GM21737 (cell line): ENCODE results near the gene MKLN1.
"Not testable (repeated sequence)": the region's sequence is repeated elsewhere in the genome, so short reads cannot be mapped to it uniquely, and the experiment has no call there.

Source experiments
- ATAC-seq: cut with Tn5 transposase; IDR thresholded peaks from one replicate; pipeline ENCODE4 v1.9.1; 2021; ENCODE audit warnings: mild to moderate bottlenecking, moderate library complexity; ENCODE audit not compliant: unreplicated experiment

Gene MKLN1

DNA sequence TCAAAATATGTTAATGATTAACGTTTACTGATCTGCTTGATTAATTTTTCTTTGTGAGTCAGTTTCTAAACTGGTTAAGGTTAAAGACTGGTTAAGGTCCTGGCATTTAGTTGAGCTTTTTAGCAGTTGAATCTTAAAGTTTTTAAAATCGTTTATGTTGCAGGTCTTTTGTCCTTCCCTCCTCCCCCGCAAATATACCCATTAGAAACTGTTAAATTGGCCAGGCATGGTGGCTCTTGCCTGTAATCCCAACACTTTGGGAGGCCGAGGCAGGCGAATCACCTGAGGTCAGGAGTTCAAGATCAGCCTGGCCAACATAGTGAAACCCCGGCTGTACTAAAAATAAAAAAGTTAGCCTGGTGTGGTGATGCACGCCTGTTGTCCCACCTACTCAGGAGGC lies 127.9 kb downstream of the MKLN1 start:
- ATAC-seq = no peak

DNA sequence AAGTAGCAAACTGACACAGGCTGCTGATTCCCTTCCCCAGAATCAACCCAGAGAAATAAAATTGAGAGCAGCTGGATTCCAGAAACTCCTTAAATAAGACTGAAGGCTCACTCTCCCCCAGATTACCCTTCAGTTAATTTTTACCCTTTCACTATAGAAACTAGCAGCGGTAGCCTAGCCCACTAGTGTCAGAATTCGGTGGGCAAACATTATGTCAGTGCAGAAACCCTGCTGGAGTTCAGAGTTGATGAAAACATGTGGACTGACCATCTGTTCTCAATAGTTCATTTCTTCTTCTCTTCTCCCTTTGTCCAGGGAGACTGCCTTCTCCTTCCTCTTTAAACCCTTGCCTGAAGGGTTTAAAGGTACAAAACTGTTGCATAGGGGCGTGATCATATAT lies 128.7 kb downstream of the MKLN1 start:
- ATAC-seq = no peak

DNA sequence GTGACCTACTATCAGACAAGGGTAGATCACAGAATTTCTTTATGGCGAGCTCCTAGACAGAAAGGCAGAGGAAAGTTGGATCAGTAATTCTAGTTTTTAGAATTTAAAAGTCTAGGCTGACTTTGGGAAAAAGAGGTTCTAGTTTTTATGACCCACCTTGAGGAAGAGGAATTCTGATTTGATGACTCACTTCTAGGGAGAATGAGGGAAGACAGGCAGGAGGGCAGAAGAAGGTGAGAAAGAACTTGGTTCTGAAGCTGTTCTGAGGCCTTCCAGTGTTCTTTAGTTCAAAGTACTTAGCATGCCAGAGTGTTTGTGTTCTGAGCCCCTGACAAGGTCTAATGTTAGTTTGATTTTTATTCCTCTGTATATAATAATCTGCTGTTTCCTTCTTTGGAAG lies 131.6 kb downstream of the MKLN1 start:
- ATAC-seq = no peak

DNA sequence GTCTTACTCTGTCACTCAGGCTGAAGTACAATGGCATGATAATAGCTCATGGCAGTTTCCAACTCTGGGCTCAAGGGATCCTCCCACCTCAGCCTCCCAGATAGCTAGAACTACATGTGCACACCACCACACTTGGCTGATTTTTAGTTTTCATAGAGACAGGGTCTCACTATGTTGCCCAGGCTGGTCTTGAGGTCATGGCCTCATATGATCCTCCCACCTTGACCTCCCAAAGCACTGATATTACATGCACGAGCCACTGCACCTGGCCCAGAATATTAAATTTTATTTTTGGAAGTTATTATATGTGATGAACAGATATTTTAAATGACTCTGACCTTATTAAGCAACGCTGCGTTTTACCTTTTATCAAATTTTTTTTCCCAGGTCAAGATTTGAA lies 134.4 kb downstream of the MKLN1 start:
- no peak for ATAC-seq

DNA sequence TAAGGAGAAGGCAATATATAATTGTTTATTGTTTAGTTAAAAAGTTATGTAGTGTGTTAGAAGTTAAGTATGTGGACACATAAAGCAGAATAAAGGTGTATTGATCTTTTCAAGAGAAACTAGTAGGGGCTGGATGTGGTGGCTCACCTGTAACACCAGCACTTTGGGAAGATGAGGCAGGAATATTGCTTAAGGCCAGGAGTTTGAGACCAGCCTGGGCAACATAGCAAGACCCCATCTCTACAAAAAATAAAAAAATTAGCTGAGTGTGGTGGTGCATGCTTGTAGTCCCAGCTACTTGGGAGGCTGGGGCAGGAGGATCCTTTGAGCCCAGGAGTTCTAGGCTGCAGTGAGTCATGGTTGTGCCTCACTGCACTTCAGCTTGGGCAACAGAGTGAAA lies 135.0 kb downstream of the MKLN1 start:
- ATAC-seq = not testable (repeated sequence)

DNA sequence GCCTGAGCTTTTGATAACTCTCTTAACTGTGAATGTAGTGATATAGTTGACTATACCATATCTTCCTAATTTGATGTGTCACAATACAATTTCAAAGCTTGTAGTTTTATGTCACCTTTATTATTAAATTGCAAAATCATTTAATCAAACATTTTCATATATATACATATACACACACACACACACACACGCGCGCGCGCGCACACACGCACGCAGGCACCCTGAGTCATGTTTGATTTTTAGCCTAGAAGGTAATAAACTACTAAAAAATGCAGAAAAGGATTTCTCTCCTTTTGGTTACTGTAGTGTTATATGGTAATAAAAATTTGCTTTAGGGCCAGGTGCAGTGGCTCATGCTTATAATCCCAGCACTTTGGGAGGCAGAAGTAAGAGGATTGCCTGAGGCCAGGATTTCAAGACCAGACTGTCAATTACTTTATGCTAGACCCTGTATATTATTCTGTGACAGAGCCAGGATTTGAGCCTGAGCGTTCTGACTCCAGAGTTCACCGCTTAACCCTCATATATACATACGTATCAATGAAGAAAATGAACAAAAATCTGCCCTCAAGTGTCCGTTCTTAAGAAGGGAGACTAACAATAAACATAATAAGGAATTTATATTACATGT lies 139.2 kb downstream of the MKLN1 start:
- no peak for ATAC-seq

DNA sequence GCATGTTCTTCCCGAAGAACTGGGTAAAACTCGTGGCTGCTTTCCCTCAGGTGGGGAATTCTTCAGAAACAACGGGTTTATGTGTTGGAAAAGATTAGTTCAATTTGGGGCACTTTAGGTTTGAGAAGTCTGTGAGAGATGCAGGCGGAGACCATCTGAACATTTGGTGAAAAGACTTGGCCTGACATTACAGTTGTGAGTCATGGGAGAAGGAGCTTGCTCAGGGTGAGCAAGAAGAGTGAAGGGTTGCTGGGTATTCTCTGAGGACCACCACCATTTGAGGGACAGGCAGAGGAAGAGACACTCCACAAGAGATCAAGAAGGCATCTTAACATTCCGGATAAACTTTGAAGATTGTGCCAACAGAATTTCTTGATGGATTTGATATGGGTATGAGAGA lies 140.1 kb downstream of the MKLN1 start:
- no peak for ATAC-seq

DNA sequence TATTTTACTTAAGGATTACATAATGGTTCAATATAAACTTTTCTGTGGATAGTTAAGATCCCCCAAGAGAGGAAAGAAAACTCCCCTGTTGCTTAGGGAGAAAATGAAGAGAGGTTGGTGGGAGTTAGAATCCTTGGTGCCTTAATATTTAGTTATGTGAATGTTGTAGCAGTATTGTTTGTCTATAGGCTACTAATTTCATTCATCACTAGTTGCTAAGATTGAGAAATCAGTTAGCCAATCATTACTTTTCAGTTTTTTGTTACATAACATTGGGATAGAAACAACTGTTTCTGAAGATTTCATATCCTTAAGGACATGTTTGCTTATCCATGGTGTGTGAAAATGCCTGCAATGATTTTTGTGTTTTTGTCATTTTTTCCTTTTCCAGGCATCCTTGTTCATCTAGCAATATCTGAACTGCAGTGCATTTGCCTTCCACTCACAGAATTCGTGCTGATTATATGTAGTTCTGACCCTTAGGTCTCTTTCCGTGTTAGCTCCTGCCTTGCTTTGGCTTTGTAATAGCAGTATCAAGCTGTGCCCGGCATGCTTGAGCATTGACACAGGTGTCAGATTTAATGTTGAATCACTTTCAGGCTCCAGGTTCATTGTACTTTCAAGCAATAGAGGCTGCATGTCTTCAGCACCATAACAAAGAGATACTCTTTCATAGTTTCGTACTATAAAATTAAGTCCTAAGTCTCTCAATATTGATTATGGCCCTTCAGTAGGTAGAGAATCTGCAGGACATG lies 143.8 kb downstream of the MKLN1 start:
- no peak for ATAC-seq

DNA sequence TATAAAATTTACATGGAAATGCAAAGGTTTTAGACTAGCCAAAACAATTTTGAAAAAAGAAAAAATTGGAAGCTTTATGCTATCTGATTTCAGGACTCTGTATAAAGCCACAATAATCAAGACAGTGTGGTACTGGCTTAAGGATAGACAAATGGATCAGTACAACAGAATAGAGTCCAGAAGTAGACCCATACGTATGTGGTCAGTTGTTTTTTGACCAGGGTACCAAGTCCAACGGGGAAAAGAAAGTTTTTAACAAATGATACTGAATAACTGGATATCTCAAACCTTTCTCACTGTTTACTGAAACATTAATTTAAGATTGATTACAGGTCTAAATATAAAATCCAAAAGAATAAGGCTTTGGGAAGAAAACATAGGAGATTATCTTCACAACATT lies 149.1 kb downstream of the MKLN1 start:
- ATAC-seq = no peak

DNA sequence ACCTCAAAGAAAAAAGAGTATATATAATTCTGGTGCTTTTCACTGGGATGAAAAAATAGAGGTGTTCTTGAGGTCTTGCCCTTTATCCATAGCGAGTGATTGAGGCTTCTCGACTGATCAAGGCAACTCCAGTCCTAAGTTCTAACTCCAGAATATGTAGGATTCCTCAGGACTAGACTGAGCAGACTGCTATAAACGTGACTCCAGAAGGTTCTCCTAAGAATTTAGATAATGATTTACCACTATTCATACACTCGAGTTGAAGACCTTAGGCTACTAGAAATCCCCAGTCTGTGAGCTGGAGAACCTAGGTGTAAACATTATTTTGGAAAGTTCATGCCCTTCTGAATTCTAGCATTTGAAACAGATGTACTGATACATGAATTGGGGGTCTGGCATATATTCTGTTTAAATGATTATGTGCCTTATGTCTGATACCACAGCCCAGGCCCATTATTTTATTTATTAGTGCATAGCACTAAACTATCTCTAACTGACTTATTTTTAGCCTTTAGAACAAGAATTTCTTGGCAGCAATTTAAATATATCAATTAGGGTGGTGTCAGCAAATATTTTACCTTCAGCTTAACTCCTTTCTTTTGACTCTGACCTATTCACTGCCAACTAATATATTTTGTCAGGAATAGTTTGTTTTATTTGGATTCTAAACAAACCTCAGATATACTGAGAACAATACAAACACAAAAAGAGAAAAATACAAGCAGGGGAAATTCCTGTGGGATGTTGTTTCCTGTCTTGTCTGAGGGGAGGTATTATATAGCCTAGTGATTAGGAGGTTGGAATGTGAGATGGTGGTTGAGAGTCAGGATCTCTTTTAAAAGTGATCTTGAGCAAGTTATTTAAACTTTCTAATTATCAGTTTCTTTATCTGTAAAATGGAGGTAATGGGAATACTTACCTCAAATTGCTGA lies 153.0 kb downstream of the MKLN1 start:
- ATAC-seq = no peak

DNA sequence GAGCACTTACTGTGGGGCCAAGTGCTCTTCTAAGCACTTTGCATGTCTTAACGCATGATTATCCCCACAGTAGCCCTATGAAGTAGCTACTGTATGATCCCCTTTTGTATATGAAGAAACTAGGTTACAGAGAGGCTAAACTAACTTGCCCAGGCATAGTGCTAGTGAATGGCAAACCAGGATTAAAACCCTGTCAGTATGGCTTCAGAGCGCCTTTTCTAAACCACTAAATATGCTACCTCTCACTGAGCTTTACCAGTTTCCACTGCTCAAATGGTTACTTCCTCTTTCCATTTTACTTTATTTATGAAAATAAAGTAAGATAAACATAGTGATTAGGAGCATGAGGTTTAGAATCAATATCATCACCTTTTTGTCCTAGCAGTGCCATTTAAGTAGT lies 155.1 kb downstream of the MKLN1 start:
- no peak for ATAC-seq

DNA sequence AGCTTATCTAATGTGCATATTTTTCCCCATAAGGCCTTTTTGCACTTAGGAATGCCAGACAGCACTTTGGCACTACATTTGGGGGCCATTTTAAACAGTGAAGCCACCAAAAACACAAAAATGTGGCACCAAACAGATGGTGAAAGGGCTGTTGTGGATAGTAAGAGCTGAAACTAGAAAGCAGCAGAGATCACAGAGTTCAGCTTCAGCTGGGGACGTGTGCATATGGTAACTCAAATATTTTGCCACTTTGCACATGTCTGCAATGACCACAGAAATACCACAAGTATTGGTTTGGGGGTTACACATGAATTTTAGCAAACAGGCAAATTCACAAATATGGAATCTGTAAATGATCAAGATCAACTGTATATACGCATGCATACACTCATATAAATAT lies 155.9 kb downstream of the MKLN1 start:
- no peak for ATAC-seq

DNA sequence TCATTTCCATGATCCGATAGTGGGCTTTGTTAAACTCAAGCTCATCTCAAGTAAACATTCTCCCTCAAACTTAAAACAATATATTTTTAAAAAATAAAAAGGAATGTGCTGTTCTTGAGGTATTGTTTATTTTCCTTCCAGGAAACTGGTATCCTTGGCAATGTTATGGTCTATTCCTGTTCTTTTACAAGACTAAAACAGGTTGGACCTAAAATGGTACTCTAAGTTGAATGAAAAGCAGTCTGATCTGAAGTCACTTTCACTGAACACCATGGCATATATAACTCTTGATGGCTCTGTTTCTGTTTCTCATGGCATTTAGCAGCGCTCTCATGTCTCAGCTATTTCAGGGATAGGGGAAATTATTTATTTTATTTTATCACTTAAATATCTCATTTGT lies 158.7 kb downstream of the MKLN1 start:
- no peak for ATAC-seq

DNA sequence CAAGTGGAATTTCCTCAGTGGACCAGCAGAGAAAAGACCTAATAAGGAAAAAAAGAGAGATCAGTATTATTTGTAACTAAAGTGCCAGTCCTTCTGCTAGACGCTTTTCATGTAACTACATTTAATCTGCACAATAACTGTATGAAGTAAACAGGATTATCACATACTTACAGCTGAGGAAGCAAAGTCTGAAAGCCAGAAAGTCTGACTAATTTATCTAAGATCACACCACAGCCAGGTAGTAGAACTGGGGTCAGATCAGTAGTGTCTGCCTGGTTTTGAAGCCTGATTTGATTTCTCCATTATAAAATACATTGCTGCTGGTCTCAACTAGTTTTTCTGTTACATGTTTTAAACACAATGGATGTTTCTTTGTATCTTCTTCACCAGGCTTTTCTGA lies 159.5 kb downstream of the MKLN1 start:
- ATAC-seq = no peak

DNA sequence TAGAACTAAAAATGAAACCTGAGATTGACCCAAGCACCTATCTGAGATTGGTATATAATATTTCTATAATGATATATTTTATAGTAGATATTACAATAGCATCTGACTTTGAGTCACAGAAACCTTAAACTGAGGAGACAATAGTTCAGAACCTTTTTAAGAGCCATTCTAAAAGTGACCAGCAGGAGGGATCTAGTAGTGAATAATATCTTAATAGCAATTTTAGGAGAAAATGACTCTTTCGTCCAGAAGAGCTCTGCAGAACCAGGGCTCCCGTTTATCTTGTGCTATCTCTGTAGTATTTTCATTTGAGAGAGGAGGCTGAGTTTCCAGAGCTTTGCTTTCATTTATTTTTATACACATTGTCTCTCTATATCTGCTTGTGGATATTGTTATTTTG lies 160.7 kb downstream of the MKLN1 start:
- no peak for ATAC-seq

DNA sequence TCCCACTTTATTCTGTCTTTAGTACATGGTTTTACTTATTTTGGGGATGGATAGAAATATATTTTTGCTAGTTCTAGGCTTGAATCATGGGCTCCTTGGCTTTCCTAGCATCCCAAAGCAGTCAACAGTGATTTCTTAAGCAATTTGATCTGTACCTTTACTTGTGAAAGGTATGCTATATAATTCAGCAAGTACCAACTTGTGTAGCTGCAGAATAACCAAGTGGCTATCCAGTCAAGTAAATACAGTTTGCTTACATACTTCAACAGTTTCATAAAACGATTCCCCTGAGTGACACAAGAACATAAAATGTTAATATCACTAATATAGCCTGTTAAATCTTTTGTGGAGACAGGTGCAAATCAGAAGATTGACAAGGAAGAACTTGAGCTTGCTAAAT lies 161.5 kb downstream of the MKLN1 start:
- ATAC-seq = no peak

DNA sequence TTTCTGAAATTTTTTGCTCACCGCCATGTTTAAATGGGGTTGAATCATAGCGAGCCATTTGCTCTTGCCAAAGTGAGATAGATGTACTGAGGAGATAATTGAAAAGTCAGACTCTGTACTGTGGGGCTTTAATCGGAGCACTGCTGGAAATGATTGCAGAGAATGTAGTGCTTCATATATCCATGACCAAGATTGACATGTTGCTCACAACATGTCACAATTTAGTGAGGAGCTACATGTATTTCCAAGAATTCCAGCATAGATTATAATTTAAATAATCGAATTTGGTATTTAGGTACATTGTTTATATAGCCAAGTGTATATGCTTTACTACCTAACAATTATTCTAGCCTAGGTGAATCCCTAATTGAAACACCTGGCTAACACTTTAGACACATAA lies 162.2 kb downstream of the MKLN1 start:
- no peak for ATAC-seq

DNA sequence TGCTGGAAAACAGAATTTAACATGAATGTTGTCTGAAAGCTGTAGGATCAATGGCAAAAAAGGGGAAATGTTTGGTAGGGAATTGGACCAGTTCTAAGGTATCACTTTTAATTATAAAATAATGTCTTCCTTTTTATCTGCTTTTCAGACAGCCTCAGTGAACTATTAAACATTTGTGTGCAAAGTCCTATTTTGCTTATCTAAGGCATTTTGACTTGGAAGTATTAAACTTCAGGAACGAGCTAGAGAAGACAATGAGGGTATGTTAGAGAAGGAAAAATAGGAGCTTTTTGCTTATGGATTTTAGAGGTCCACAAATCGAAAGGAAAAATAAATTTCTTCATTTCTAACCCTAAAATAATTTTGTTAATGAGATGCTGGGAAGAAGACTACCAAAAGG lies 165.4 kb downstream of the MKLN1 start:
- ATAC-seq = no peak

DNA sequence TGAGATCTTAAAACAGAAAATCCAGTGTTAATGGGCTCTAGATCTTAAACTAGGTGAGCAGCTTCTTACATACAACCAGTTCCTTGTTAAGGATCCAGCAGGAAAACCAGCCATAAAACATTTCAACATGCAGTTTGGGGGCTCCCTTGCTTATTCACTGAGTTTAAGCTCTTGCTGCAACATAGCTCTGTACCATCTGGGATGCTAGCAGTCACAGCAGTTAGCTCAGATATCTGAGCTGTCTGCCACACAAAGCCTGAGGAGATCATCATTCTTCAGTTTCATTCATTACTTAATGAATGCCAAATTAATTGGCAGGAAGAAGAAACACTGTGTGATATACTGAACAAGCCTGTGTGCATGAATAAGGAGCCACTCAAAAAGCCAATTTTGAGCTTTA lies 165.9 kb downstream of the MKLN1 start:
- ATAC-seq = no peak

DNA sequence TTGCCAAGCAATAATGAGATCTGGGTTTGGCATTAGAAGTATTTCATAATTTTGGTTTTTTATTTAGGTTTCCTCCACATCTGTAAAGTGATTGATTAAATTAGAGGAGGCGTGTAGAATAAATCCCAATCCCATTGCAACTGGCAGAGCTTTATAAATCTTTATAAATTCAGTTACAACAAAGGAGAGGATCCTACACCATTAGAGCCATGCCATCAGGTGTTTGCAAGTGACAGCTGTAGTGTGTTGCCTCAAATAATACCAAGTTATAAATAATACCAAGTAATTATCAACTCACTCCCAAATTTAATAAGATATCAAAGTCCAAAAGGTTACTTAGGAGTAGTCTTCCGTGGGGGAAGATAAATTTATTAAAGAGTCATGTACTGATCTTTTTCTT lies 166.5 kb downstream of the MKLN1 start:
- ATAC-seq = no peak

DNA sequence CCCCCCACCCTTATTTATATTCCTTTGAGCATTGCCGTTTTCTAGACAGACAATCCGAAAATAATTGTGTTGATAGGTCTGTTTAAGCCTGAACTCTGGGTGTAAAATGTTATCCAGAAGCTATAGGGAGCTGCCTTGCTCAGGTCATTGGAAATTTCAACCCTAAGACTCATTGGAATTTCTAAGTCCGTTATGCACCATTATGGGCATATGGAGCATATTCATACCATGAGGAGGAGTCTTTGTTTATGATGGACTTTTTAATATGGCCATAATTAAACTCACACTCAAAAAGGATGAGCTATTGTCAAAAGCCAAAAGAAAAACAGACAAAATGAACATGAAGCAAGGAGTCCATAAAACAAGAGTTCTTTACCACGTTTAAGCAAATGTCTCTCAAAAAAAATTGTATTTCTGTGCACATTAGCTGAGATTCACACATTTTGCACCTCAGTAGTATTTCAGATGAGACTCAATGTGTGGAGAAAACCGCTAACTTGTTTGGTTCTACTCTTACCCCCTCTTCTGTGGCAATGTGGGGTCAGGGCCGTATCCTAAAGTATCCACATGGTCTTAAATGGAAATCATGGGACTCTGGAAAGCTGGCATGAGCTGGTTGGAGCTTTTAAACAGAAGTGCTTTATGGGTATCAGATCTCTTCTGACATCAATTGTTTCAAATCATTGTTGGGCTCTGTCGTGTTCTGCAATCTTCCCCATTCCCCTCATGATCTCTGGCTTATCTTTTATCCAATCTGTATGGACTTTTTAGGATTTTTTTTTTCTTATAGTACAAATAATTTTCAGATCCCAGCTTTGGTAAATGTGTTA lies 168.2 kb downstream of the MKLN1 start:
- ATAC-seq = no peak
